Jurkat, Clone E6-1 (cell line): ENCODE measurements around the gene SLC29A1.

Experiments used
- DNase-seq: peaks from one replicate; pipeline ENCODE4 v3.0.0-alpha.2; 2011; ENCODE audit warnings: low read depth, low spot score
- H3K4me3 ChIP-seq: 2 replicates; pipeline ENCODE4 v1.5.1; 2011; ENCODE audit warnings: mild to moderate bottlenecking, low read length, control low read depth, moderate library complexity

SLC29A1 gene

DNA sequence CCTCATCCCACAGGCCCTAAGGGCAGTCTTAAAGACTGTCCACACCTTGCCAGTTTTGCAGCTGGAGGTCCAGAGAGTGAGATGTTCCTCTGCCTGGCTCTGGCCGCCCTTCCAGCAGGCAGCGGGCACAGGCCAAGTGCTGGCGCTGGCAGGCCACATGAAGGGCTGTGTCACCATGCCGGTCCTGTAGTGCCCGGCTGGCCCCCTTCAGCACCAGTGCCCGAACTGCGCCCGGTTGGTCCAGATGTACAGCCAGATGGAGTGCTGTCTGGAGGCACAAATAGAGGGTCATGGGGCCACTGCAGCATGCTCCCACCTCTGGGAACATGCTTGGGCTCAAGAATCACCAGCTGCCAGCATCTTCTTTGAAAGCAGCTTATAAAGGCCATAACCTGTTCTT lies 38.2 kb downstream of the SLC29A1 start:
- no peak for DNase-seq
- H3K4me3 ChIP-seq, result no peak overlapping the region

DNA sequence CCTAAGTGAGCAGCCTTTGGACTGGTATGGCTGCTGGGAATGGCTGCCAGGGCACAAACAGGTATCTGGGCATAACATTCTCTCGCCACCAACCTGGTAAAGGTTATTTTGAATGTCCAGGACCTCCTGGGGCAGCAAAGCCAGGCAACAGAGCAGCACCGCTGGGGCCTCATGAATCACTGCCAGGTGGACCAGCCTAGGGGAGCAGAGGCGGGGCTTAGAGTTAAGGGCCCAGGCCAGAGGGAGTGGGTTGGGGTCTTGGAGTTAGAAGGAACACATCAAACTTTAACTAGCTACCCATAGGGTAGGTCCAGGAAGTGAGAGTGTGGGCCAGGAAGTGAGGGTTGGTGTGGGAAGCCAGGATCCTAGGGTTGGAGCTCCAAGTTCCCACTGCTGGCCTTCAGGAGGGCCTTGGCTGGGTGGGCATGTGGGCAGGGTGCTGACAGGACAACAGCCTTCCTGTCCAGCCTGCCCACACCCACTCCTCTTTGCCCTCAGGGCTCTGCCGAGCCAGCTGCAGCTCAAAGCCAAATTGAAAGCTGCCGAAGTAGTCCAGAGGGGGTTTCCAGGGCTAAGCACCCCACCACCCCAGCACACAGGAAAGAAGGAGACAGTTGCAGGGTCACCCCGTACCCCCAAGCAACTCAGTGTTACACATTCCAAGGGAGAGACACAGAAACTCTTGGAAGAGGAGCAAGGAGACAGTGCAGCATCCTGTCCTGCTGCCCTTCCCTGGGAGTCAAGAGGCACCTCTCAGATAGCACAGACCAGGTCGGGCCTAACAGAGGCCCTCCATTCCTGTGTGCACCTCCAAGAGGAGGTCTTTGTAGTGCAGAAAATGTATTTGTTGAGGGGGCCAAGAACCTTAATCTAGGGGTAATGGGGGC lies 39.3 kb downstream of the SLC29A1 start:
- DNase-seq, result no peak
- no peak overlapping the region for H3K4me3 ChIP-seq

DNA sequence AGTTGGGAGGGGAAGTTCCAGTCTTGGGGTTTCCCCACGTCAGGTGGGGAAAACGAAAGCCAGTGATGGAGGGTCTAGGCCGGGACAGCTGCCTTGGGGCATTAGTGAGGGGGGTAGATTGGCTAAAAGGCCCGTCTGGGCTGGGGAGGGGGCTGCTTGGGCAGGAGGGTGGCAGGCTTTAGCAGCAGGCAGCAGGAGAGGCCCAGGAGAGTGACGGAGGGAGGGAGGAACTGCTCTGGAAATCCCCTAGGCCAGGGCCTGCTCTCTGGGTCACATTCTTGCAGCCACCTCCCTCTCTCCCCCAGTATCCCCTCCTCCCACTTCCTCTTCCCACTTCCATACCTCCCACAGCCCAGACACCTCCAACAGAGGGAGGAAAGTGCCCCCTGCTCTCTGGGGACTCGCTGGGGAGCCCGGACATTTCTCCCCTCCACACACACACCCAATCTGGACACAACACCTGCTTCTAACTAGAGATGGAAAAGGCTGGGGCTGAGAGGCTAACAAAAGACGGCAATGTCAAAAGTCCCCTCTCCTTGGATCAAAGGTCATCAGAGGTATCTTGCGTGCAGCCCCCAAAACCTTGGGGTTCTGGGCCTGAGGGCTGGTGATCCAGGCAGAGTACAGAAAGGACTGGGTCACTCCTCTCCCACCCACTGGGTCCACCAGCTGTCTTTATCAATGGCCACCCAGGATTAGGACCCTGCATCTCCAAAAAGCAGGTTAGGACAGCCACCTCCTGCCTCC lies 40.1 kb downstream of the SLC29A1 start:
- no peak overlapping the region; the same call in 1 of the 2 replicates for H3K4me3 ChIP-seq
- no peak for DNase-seq

DNA sequence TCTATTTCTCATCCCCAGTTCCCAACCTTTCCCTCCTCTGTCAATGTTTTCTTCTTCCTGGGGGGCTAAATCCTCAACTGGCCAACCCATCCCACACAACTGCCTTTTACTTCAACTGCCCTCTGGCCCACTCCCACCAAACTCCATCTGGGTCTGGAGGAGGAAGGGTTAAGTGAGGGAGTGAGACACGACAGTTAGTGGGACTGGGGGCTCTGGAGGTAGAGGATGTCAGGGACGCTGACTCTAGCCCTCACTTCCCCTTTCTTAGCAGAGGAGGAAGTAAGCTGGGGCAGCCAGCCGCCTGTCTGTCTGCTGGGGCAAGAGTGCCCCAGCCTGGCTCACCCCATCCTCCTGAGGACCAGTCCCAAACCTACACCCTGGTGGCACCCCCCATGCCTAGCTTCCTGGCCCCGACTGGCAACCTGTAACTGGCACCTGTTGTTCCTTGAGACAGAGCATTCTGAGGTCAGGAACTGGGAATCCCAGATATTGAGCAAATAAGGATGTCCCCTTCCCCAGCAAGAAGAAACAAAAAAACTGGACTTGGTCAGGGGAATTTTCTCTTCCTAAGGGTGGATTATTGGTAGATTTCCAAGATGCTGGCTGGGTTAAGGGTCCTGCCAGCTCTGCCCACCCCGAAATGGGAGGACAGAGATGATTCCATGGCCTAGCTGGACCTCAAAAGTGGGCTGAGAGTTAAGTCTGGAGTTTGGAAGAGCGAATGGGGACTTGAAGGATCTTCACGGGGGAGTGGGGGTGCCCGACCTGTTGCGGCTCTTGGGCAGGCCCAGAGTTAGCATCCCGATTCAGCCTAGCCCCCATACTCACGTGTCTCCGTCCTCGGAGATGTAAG lies 41.0 kb downstream of the SLC29A1 start:
- peak overlapping the region; percentile 86 for H3K4me3 ChIP-seq
- no peak for DNase-seq

DNA sequence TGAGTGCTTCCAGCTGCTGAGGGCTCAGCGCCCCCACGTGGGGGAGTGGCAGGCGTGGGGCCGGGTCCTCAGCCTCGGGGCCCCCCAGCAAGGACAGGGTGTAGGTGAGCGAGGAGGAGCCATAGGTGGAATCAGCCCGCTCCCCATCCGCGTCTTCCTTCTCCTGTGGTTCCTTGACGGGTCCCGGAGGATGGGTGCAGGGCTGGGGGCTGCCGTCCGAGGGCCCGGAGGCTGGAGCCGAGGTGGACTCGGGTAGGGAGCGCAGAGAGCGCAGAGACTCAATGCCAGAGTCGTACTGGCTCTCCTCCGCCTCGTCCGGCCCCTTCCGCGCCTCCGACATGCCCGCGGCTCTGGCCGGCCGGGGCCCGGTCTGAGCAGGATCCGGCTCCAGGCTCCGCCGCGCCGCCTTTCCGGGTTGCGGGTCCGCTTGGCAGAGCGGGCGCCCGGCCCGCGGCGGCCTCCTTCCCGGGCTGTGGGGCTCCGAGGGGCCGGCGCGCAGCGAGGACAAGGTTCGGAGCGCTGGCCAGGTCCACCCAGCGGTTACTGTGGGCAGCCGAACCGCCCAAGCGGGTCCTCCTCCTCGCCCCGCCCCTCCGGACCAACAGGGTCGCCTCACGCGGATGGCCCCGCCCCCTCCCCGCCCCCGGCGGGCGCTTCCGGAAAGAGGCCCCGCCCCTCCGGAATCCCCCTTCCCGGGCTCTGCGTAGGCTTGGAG lies 41.8 kb downstream of the SLC29A1 start, which contains the start of gene NFKBIE:
NFKBIE (minus strand) TSS at position 545 of the 715 bp plus-strand sequence; CDS start at position 340, 205 bp downstream.
- DNase-seq, result no peak
- H3K4me3 ChIP-seq, result peak within 1 kb of the TSS; percentile 86

DNA sequence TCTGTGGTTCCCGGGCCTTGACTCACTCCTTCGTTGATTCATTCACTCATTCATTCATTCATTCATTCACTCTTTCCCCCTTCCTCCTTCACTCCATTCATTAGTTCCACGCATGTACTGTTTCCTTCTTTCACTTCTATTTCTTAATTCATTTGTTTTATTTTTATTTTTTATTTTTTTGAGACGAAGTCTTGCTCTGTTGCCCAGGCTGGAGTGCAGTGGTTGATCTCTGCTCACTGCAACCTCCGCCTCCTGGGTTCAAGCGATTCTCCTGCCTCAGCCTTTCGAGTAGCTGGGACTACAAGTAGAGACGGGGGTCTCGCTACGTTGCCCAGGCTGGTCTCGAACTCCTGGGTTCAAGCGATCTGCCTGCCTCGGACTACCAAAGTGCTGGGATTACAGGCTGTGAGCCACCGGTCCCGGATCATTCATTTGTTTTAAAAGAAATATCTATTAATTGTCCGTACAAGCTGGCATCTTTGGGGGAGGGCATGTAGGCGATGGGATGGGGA lies 42.4 kb downstream of the SLC29A1 start:
- peak overlapping the region; percentile 86 for H3K4me3 ChIP-seq
- no peak for DNase-seq

DNA sequence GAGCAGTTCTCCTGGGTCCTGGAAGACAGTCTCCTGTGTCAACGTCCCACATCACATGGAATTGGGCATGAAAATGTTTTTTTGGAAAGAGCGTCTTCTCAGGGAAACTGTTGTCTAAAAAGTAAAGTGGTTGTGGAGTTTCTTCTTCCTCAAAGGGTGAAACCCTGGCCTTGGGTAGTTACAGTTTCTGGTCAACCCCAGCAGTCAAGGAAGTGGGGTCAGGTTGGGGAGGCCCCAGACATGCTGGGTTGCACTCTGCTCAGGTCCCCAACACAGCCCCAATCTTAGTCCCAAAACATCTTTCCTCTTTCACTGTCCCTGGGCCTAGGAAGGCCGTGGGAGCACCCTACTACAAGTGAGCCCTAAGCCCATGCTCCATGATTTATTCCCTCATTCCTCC lies 43.0 kb downstream of the SLC29A1 start:
- no peak overlapping the region for H3K4me3 ChIP-seq
- DNase-seq, result no peak

DNA sequence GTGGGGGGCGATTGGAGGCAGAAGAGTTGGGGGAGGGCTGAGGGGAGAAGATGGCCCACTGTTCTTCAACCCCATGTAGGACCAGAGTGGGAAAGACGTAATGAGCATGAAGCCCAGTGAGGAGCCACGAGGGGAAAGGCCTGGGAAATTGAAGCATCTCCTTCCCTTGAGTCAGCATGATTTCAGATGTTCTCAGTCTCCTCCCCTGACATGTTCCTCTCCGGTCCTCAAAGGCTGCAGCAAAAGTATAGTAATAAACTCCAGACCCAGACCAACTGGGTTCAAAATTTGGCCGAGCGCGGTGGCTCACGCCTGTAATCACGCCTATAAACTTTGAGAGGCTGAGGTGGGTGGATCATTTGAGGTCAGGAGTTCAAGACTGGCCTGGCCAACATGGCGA lies 43.9 kb downstream of the SLC29A1 start:
- no peak for DNase-seq

DNA sequence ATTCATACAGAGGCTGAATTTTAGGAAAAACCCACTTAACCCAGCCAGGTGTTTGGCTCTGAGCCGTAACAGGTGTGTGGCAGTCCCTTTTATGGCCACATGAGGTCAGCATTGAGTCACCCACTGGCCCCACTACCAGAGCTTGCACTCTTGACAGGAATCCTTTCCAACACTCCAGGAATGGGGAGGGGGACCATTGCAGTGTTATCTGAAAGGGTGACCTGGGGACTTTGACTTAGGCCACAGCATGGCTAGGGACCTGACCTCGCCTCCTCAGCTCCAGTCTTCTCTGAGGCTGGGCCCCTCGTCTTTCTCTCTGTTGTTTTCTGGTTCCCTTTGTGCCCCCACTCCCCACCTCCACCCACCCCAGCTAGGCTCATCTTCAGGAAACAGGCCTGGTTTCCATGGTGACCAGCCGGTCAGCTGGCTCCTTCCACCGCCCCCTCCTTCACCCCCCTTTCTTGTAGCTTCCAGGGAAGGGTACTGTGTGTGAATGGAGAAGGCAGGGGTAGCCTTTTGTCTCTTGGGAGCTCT lies 44.8 kb downstream of the SLC29A1 start:
- DNase-seq, result no peak
- H3K4me3 ChIP-seq, result no peak overlapping the region

More for the DNA sequence above, 43.9 kb downstream of the SLC29A1 start:
- no peak overlapping the region for H3K4me3 ChIP-seq

DNA sequence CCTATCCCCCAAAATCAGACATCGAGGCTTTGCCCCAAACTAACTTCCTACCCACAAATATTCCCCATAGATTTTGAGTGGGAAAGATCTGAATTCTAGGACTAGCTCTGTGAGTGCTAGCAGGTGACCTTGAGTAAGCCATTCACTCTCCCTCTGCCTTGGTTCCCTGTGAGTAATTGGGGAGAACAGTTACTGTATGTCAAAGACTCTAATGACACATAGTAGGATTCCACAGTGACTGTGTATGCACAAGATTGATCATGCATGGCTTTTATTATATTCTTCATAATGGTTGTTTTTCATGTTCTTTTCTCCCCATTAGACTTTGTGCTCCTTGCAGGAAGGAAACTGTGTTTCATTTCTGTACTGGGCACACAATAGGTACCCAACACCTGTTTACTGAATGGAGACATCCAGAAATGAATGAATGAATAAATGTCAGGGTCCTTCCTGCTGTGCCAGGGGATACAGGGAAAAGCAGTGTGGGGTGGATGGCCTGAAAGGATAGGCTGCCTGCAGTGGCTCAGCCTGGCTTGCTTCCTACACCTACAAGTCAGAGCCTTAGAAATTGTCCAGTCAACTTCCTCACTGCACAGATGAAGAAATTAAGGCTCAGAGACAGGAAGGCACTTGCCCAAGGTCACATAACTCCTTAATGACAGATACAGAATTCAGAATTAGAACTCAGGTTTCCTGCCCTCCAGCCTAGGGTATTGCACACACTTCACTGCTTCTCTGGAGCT lies 46.0 kb downstream of the SLC29A1 start:
- H3K4me3 ChIP-seq, result no peak overlapping the region
- no peak for DNase-seq

DNA sequence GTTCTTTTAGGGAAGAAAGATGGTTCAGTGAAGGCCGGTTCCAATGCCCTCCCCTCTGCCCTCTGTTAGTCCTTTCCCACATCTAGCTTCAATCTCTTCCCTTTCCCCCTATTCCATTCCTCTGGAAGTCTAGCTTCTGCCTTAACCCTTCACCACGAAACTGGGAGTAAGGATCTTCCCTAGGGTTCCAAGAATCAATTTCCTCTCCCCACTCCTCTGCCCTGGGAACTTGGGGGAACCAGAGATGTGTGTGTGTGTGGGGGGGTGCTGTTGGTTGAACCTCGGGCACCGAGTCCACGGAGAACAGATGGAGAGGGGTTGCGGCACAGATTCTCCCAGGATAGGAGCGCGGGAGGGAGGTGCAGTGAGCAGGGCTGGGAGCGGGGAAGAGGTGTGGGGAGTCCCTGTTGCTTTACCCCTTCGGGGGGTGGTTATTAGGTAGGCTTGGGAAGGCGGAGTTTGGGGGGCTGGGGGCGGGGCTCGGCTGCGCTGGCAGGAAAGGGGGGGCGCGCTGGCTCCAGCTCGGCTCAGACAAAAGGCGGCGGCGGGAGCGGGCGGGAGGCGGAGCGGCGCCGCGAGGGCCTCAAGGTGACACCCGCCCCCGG lies 46.6 kb downstream of the SLC29A1 start, which contains the start of gene TMEM151B:
TMEM151B (plus strand) TSS at position 530 of the 605 bp plus-strand sequence. CDS start 293 bp downstream, outside the sequence.
- DNase-seq, result no peak
- H3K4me3 ChIP-seq, result peak within 1 kb of the TSS; percentile 37

DNA sequence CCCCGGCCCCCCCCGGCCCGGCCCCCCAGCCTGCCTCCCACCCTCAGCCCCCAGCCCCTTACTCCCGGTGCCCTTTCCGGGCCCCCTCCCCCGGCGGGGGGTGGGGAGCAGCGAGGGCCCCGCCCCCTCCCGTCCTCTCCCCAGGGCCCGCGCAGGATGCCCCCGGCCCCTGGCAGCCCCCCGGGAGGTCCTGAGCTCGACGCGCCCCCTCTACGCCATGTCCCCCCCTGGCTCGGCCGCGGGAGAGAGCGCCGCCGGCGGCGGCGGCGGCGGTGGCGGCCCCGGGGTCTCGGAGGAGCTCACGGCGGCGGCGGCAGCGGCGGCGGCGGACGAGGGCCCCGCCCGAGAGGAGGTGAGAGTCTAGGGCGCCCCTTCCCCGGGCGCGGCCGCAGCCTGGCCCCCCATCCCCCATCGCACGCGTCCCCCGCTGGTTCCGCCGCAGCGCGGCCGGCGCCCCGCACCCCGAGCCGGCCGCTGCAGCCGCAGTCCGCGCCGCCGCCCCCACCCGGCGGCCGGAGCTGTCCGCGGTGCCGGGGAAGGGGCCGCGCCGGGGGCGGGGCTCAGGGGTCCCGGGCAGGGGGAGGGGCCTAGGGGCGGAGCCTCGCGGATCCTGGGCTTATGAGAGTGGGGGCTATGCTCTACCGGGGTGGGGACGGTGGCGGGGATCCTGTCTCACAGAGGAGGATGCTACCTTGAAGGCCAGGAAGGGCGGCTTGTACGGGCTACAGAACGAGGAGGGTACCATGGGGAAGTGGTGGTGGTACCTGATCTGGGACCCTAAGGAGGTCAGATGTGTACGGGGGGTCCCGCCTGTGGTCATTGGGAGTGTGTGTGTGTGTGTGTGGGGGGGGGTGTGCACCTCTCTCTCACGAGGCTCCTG lies 47.4 kb downstream of the SLC29A1 start:
- H3K4me3 ChIP-seq, result peak overlapping the region; percentile 37
- DNase-seq, result no peak

DNA sequence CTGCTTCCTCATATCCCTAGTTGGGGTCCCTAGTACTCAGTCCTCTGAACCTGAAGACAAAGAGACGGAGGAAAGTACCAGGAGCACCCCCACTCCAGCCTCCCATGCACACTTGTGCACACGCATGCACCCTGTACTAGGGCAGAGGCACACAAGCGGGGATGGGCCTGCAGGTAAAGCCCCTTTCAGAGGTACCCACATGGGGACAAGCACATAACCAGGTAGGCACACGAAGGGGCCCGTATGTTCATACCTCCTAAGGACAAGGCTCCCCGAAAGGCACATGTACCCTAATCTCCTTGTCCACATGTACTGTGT lies 48.0 kb downstream of the SLC29A1 start:
- H3K4me3 ChIP-seq, result peak overlapping the region; percentile 37; the same call in 1 of the 2 replicates

DNA sequence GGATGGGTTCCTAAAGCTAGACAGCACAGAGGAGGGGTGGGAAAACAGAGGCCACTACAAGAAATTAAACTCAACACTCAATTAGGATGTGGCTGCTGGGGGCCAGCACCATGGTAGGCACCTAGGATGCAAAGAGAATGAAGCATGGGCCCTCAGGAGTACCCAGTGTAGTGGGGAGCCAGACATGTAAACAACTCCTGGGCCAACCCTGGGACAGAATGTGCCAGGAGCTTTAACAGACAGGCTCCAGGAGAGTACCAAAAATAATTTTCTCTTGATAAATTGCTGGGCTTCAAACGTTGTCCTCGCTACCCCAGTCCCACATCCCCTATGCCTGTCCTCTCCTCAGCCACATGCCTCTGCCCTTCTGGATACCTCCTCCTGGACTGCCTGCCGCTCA lies 48.5 kb downstream of the SLC29A1 start:
- DNase-seq, result no peak
- H3K4me3 ChIP-seq, result no peak overlapping the region

More for the DNA sequence above, 48.0 kb downstream of the SLC29A1 start:
- DNase-seq, result no peak

DNA sequence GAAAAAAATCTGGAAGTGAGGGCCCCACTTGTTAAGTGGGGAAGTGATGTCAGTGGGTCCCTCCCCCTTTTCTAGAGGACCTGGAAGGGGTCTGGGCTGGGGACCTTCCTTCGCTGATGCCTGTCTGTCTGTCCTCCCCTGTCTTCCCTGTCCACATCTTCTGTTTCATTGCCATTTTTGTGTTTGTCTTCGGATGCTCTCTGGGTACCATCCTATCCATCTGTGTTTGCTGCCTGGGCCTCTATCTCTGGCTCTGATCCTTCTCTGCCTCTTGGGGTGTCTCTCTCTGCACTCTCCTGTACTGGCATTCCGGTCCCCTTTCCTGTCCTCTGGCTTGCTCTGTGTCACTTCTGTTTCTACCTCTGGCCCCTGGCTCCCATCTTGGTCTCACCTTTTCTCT lies 49.1 kb downstream of the SLC29A1 start:
- no peak for DNase-seq
- no peak overlapping the region for H3K4me3 ChIP-seq

DNA sequence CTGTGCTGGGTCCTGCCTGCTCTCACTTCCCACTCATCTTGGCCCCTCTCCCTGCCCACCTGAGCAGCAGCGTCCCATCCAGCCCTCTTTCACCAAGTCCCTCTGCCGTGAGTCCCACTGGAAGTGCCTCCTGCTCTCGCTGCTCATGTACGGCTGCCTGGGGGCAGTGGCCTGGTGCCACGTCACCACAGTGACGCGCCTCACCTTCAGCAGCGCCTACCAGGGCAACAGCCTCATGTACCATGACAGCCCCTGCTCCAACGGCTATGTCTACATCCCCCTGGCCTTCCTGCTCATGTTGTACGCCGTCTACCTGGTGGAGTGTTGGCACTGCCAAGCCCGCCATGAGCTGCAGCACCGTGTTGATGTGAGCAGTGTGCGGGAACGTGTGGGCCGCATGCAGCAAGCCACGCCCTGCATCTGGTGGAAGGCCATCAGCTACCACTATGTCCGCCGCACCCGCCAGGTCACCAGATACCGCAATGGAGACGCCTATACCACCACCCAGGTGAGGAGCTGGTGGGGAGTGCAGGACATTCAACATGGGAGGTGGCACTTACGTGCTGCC lies 49.7 kb downstream of the SLC29A1 start:
- H3K4me3 ChIP-seq, result no peak overlapping the region
- DNase-seq, result no peak
